Muscle of back (tissue), 13 donors: ENCODE data around the gene DSC3. TPM values are rescaled to one million over a fixed set of nuclear protein-coding genes. Genes with fewer than 3 reads are reported as not detected.

Experiments
- DNase-seq, 3 donors: peaks; one replicate each; pipeline versions ENCODE4 v3.0.0 to v3.0.0-alpha.2; 2013
- long read RNA-seq, 9 donors: transcript quantifications; one replicate each; lab custom pipeline, GENCODE V29; 2026
- polyA plus RNA-seq, 10 donors: library from polyadenylated mRNA; unstranded; fragments of 120-200 nt; gene quantifications; one replicate each; pipeline ENCODE4 v1.2.1, GENCODE V29; 2013; ENCODE audit not compliant: insufficient read length in 10 of 10

DSC3 gene
- polyA plus RNA-seq: 10 to 100 TPM in 2 of 10 donors, 1 to 10 TPM in 3, under 1 TPM in 5; 0.08 to 49.2 (median 1.1) TPM
- long read RNA-seq, donor 1: 0 reads
- long read RNA-seq, donor 2: 0 reads
- long read RNA-seq, donor 3: 0 reads
- long read RNA-seq, donor 4: 0 reads
- long read RNA-seq, donor 5: 0 reads
- long read RNA-seq, donor 6: 0 reads
- long read RNA-seq, donor 7: 0 reads
- long read RNA-seq, donor 8: 0 reads
- long read RNA-seq, donor 9: 0 reads

- DNase-seq: peak in 2 of 3 donors; percentile 42 to 86
Measured at GRCh38 chr18:31042406-31043181, at the start of gene DSC3. Gene DSC3, minus strand, starts transcription at chr18:31042742. Its CDS starts 82 bp downstream, at chr18:31042660.

DNA sequence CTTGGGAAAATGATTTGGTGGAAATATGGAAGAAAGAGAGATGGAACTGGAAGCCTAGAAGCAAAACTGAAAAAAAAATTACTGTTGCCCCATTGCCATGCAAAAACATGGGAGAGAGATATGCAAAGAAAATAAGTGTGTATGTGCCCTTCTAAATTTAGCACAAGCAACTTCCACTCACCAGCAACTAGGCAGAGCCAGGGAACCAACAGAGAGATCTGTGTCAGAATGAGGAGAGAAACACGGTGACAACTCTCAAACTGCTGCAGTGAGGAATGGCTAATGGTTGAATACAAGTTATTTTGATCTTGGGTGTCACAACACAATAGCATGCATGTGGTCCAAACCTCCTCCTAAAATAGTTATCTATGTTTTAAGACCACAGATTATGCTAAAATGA is 48.8 kb upstream of the DSC3 start:
- no peak for DNase-seq

GRCh38 chr18:31088532-31088931 is 46.0 kb upstream of the DSC3 start:
- DNase-seq: no peak

- DNase-seq: no peak
Measured at GRCh38 chr18:31079973-31080372, 37.4 kb upstream of the DSC3 start.

- DNase-seq: no peak
Measured at GRCh38 chr18:31077878-31078277, 35.3 kb upstream of the DSC3 start.

GRCh38 chr18:31072175-31072574 is 29.6 kb upstream of the DSC3 start:
- DNase-seq: no peak

- DNase-seq: no peak
Measured at GRCh38 chr18:31070206-31070605, 27.7 kb upstream of the DSC3 start.

DNA sequence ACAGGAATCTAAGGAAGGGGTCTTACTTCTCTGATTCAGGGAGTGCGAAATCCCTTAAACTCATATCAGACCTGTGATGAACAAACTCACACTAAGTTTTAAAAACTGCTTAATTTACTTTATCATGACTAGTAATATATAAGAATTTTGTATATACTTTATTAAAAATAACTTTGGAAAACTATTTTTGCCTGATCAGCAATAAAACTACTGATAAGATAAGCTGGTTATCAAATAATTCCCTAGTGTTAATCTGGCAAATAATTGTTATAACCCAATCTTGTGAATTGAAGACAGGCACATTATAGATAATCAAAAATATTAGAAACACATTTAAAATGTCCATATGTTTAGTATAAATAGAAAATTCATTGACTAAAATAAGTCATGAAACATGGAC is 23.7 kb upstream of the DSC3 start:
- no peak for DNase-seq

DNA sequence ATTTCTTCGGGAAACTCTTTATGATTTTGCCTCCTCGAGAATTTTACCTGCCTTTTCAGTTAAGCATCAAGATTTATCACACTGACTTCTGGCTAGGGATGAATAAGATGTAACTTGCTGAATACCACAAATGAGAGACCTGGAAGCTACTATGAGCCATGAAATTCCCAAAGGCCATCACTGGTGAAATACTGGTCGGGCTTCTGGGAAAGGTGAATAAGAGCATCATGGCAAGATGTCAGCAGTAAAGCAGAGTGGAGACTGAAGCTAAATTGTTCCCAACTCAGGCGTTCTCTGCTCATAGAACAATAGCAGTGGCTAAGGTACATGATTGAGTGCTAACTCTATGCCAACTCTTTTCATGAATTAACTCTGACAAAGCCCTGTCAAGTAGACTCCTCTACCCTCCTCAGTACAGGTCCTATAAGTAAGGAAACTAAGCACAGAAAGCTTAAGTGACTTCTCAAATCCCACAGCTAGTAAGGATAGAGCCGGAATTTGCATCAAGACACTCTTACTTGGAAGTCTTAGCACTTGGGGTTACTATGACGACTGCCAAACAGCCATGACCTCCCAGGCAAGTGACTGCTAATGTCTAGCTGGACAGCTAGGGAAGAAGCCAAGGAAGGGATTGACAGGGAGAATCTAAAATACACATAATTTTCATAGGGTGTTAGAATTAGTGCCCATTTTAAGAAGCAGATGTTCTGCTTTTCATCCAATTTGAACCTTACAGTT is 22.7 kb upstream of the DSC3 start:
- no peak for DNase-seq

DNA sequence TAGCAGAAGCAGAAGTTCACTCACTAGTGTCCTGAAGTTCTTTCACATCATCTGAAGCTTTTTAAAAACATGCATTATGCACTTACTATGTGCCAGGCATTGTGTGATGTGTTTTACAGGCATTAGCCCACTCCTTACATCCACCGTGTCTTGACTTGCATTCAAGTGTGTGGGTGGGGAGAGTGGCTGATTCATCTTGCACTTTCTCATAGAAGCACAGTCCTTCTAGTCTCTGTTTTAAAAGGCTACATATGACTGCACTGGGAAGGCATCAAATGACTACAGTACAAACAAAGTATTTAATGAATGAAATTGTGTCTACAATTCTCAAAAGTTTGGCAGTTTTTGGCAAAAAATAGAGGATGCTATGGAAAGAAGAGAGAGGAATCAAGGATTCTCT is 21.6 kb upstream of the DSC3 start:
- no peak for DNase-seq

GRCh38 chr18:31061945-31062344 is 19.4 kb upstream of the DSC3 start:
- no peak for DNase-seq

DNA sequence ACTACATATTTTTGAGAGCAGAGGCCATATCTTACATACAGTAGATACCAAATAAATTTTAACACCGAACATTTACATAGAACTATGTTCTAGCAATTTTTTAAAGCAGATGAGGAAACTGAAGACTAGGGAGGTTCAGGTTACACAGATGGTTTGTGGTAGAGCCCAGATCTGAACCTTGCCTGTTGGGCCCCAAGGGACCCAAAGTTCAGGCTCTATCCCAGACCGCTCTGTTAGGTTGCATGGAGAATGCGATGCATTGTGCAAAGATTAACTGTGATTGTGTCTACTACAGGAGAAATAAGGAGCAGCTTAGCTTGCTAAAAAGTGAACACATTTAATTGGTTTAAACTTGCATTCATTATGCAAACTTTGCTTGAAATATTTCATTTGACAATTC is 16.4 kb upstream of the DSC3 start:
- no peak for DNase-seq

- DNase-seq: no peak
Measured at GRCh38 chr18:31057917-31058316, 15.4 kb upstream of the DSC3 start.

DNA sequence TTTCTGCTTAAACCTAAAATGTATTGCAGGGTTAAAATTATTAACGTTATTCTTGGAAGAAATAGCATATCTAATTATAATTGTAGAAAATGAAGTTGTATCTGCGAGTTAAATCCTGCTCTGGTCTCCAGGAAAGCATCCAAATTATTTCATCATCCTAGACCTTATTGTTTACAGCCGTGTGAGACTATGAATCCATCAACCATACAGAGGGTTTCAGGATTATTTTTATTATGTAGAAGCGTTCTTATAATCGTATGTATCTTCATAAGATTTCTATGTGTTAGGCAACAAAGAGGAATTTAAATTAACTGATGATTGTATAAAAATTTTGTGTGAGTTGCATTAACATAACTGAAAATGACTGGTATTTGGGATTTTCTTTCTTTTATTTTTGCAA is 14.5 kb upstream of the DSC3 start:
- peak in 1 of 3 donors; percentile 52 for DNase-seq

DNA sequence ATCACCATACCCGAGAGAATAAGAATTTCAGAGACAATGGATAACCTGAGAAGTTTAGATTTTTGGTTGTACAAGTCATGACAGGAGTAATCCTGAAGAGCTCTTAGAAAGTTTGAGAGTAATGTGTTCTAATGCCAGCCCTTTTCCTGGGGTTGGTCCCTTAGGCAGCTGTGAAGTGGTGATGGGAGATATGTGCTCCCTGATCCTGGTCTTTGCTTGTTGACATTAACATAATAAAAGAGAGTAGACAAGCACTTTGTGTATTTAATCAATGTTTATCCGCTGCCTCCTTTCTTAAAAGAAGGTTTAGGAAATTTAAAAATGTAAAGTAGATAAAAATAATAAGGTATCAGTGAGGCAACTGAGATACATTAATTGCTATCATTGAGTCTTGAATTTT is 13.8 kb upstream of the DSC3 start:
- DNase-seq: no peak

DNA sequence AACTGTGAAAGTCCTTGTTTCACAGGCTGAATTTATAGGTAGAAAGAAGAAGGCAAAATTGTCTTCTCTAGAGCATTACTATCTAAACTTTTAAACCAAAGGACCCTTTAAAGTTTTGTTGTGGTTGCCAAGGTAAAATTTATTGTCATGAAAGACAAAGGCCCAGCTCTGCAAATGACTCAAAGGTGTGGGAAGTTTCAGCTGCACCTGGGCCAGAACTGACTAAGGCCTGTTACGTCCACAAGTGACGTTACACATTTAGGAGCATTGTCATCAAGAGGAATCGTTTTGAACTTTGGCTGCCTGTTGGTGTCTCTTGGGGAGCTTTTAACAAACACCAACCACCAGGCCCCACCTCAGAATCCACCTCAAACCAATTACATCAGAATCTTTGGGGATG is 8.1 kb upstream of the DSC3 start:
- DNase-seq: no peak

GRCh38 chr18:31049189-31049588 is 6.6 kb upstream of the DSC3 start:
- no peak for DNase-seq

DNA sequence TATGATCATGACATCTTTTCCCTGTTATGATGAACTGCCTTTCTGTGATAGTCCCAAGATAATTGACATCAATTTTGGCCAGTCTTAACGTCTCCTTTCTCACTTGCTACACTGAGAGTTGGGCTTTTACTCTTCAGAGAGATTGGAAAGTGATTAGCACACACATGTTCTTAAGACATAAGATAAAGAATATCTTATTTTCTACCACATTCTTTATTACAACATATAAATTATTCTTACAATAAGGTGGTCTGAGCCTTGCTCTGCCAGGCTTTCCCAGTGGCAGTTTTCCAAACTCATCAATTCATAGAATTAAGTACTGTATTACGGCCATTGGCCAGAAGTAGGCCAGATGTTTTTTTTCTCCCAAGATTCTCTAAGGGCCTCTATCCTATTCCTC is 5.7 kb upstream of the DSC3 start:
- peak in 1 of 3 donors; percentile 48 for DNase-seq

DNA sequence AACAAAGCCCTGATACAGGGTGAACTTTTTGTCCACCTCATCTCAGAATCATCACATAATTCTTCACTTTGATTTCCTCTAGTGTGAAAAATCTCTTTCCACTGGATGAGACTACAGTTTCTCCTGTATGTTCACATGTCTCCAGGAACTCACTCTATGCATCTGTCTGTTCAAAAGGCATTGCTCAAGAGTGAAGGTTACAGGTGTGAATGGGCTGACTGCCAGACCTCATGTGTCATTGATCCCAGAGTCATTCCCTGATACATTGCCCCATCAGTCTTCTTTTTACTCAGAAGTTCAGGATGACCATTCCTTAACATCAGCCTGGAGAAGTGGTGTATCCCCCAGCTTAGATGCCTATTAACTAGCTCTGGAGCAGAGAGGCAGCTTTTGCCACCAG is 4.4 kb upstream of the DSC3 start:
- no peak for DNase-seq

DNA sequence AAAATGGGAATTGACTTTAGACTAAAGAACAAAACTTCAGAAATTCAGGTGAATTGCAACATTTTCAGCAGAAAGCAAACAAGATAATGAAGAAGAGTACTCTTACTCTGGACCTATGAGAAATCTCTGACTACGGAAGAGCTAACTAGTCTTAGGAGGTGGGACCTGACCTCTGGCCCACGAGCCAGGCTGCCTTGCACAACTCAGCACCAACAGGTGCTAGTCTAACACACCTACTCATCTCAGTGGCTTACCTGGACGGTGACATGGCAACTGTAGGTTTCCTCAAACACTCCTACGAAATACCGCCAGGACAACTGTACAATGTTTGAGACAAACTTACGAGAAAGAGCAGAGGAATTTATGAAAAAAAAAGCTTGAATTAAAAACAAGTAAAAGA is 3.1 kb upstream of the DSC3 start:
- DNase-seq: no peak

DNA sequence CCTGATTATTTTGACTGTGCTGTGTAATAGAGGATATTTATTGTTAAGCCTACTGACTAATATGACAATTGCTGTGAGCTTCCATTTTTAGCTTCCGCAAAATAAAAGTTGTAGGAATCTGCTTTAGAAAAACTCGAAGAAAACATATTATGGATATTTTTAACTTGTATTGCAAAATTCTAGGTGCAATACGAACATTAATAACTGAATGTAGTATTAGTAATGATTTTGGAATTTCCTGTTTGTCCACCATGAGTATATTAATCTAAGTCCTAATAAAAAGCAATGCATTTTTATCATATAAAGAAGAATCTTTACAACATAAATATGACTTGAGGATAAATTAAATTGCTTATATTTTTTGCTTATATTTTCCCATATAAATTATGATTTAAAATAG is 2.4 kb upstream of the DSC3 start:
- no peak for DNase-seq

DNA sequence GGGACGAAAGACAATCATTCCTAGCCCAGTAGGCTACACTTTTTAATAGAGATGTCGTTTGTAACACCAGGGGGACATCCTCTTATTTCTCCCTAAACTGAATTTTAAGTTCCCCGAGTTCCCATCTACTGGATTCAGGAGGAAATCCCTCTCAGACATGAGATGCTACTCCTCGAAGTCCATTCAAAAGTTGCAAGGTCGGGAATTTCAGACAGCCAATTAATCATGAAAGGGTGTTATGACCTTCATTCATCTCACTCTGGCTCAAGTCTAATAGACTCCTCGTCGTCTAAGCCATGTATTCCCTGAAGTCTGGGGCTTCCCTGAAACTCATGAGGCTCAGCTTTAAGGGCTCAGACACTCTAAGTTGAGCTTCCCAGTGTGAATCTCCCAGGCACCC is 1.2 kb upstream of the DSC3 start:
- no peak for DNase-seq

DNA sequence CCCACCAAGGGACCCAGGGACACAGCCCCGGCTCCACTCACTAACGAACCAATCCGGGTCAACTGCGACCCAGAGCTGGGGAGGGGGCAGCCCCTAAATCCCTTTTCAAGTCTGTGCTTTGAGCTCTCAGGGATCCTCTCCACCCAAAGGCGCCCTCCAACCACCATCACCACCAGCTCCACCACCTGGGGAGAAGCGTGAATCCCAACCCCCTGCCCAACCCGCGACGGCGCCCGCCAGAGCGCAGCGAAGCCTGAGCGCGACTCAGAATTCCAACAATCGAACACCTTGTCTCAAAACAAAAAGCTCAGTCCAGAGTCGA is 497 bp downstream of the DSC3 start:
- no peak for DNase-seq
